ENCODE data around the gene DGKB.

DGKB gene

GRCh38 chr7:14639801-14640200 is 262.8 kb downstream of the DGKB start:
- H3K9me3 ChIP-seq (ENCODE audit: control insufficient read depth, low read length) = no peaks in the 10 kb centered on the region
- no peaks in the 10 kb centered on the region for H3K4me1 ChIP-seq (ENCODE audit: control insufficient read depth, insufficient read depth, low read length, poor library complexity, severe bottlenecking)
- H3K27ac ChIP-seq (ENCODE audit: insufficient read depth, low read length, poor library complexity, severe bottlenecking) = no peak overlapping the region
- no peaks in the 10 kb centered on the region for H3K27me3 ChIP-seq (replicated peaks; ENCODE audit: control insufficient read depth, insufficient read depth, low read length, poor library complexity, severe bottlenecking)
- no peak overlapping the region for H3K4me3 ChIP-seq (ENCODE audit: insufficient read depth, low read depth, low read length, poor library complexity, severe bottlenecking)
- no peaks in the 10 kb centered on the region for H3K36me3 ChIP-seq (ENCODE audit: control insufficient read depth, insufficient read depth, low read length)
- no peak for DNase-seq

GRCh38 chr7:14639329-14639728 is 263.2 kb downstream of the DGKB start:
- Histone ChIP-seq H3K9me3 (ENCODE audit: control insufficient read depth, low read length) (no peaks in the 10 kb centered on the region), H3K27me3 (replicated peaks; ENCODE audit: control insufficient read depth, insufficient read depth, low read length, poor library complexity, severe bottlenecking) (no peaks in the 10 kb centered on the region), H3K4me1 (ENCODE audit: control insufficient read depth, insufficient read depth, low read length, poor library complexity, severe bottlenecking) (no peaks in the 10 kb centered on the region), H3K36me3 (ENCODE audit: control insufficient read depth, insufficient read depth, low read length) (no peaks in the 10 kb centered on the region), H3K27ac (ENCODE audit: insufficient read depth, low read length, poor library complexity, severe bottlenecking) (no peak overlapping the region), H3K4me3 (ENCODE audit: insufficient read depth, low read depth, low read length, poor library complexity, severe bottlenecking) (no peak overlapping the region)
- DNase-seq = no peak

GRCh38 chr7:14637968-14638367 is 264.6 kb downstream of the DGKB start:
- Histone ChIP-seq H3K4me3 (ENCODE audit: insufficient read depth, low read depth, low read length, poor library complexity, severe bottlenecking) (no peak overlapping the region), H3K4me1 (ENCODE audit: control insufficient read depth, insufficient read depth, low read length, poor library complexity, severe bottlenecking) (no peaks in the 10 kb centered on the region), H3K36me3 (ENCODE audit: control insufficient read depth, insufficient read depth, low read length) (no peaks in the 10 kb centered on the region), H3K9me3 (ENCODE audit: control insufficient read depth, low read length) (no peaks in the 10 kb centered on the region), H3K27me3 (replicated peaks; ENCODE audit: control insufficient read depth, insufficient read depth, low read length, poor library complexity, severe bottlenecking) (no peaks in the 10 kb centered on the region), H3K27ac (ENCODE audit: insufficient read depth, low read length, poor library complexity, severe bottlenecking) (no peak overlapping the region)
- DNase-seq = no peak

GRCh38 chr7:14635955-14636354 is 266.6 kb downstream of the DGKB start:
- Histone ChIP-seq H3K27ac (ENCODE audit: insufficient read depth, low read length, poor library complexity, severe bottlenecking) (no peak overlapping the region), H3K4me3 (ENCODE audit: insufficient read depth, low read depth, low read length, poor library complexity, severe bottlenecking) (no peak overlapping the region)

GRCh38 chr7:14630048-14630447 is 272.5 kb downstream of the DGKB start:
- H3K4me3 ChIP-seq (ENCODE audit: insufficient read depth, low read depth, low read length, poor library complexity, severe bottlenecking) = no peak overlapping the region
- no peaks in the 10 kb centered on the region for H3K36me3 ChIP-seq (ENCODE audit: control insufficient read depth, insufficient read depth, low read length)
- H3K27me3 ChIP-seq (replicated peaks; ENCODE audit: control insufficient read depth, insufficient read depth, low read length, poor library complexity, severe bottlenecking) = no peaks in the 10 kb centered on the region
- no peaks in the 10 kb centered on the region for H3K9me3 ChIP-seq (ENCODE audit: control insufficient read depth, low read length)
- no peak overlapping the region for H3K27ac ChIP-seq (ENCODE audit: insufficient read depth, low read length, poor library complexity, severe bottlenecking)
- no peak for DNase-seq
- no peaks in the 10 kb centered on the region for H3K4me1 ChIP-seq (ENCODE audit: control insufficient read depth, insufficient read depth, low read length, poor library complexity, severe bottlenecking)

More at GRCh38 chr7:14635955-14636354, 266.6 kb downstream of the DGKB start:
- no peaks in the 10 kb centered on the region for H3K9me3 ChIP-seq (ENCODE audit: control insufficient read depth, low read length)
- H3K4me1 ChIP-seq (ENCODE audit: control insufficient read depth, insufficient read depth, low read length, poor library complexity, severe bottlenecking) = no peaks in the 10 kb centered on the region
- no peaks in the 10 kb centered on the region for H3K36me3 ChIP-seq (ENCODE audit: control insufficient read depth, insufficient read depth, low read length)
- DNase-seq = no peak
- H3K27me3 ChIP-seq (replicated peaks; ENCODE audit: control insufficient read depth, insufficient read depth, low read length, poor library complexity, severe bottlenecking) = no peaks in the 10 kb centered on the region

- no peaks in the 10 kb centered on the region for H3K9me3 ChIP-seq (ENCODE audit: control insufficient read depth, low read length)
- DNase-seq = no peak
- no peaks in the 10 kb centered on the region for H3K4me1 ChIP-seq (ENCODE audit: control insufficient read depth, insufficient read depth, low read length, poor library complexity, severe bottlenecking)
- no peak overlapping the region for H3K27ac ChIP-seq (ENCODE audit: insufficient read depth, low read length, poor library complexity, severe bottlenecking)
- no peaks in the 10 kb centered on the region for H3K27me3 ChIP-seq (replicated peaks; ENCODE audit: control insufficient read depth, insufficient read depth, low read length, poor library complexity, severe bottlenecking)
- H3K4me3 ChIP-seq (ENCODE audit: insufficient read depth, low read depth, low read length, poor library complexity, severe bottlenecking) = no peak overlapping the region
- no peaks in the 10 kb centered on the region for H3K36me3 ChIP-seq (ENCODE audit: control insufficient read depth, insufficient read depth, low read length)
These were observed 274.0 kb downstream of the DGKB start for GRCh38 chr7:14628516-14628915.

GRCh38 chr7:14626076-14626475 is 276.5 kb downstream of the DGKB start:
- DNase-seq = no peak
- Histone ChIP-seq H3K36me3 (ENCODE audit: control insufficient read depth, insufficient read depth, low read length) (no peaks in the 10 kb centered on the region), H3K9me3 (ENCODE audit: control insufficient read depth, low read length) (no peaks in the 10 kb centered on the region), H3K27ac (ENCODE audit: insufficient read depth, low read length, poor library complexity, severe bottlenecking) (no peak overlapping the region), H3K4me3 (ENCODE audit: insufficient read depth, low read depth, low read length, poor library complexity, severe bottlenecking) (no peak overlapping the region), H3K4me1 (ENCODE audit: control insufficient read depth, insufficient read depth, low read length, poor library complexity, severe bottlenecking) (no peaks in the 10 kb centered on the region), H3K27me3 (replicated peaks; ENCODE audit: control insufficient read depth, insufficient read depth, low read length, poor library complexity, severe bottlenecking) (no peaks in the 10 kb centered on the region)

- Histone ChIP-seq H3K4me1 (ENCODE audit: control insufficient read depth, insufficient read depth, low read length, poor library complexity, severe bottlenecking) (no peaks in the 10 kb centered on the region), H3K27me3 (replicated peaks; ENCODE audit: control insufficient read depth, insufficient read depth, low read length, poor library complexity, severe bottlenecking) (no peaks in the 10 kb centered on the region), H3K4me3 (ENCODE audit: insufficient read depth, low read depth, low read length, poor library complexity, severe bottlenecking) (no peak overlapping the region), H3K36me3 (ENCODE audit: control insufficient read depth, insufficient read depth, low read length) (no peaks in the 10 kb centered on the region), H3K27ac (ENCODE audit: insufficient read depth, low read length, poor library complexity, severe bottlenecking) (no peak overlapping the region), H3K9me3 (ENCODE audit: control insufficient read depth, low read length) (no peaks in the 10 kb centered on the region)
- DNase-seq = no peak
These were observed 280.0 kb downstream of the DGKB start for GRCh38 chr7:14622559-14622958.

- Histone ChIP-seq H3K27me3 (replicated peaks; ENCODE audit: control insufficient read depth, insufficient read depth, low read length, poor library complexity, severe bottlenecking) (no peaks in the 10 kb centered on the region), H3K27ac (ENCODE audit: insufficient read depth, low read length, poor library complexity, severe bottlenecking) (no peak overlapping the region), H3K4me3 (ENCODE audit: insufficient read depth, low read depth, low read length, poor library complexity, severe bottlenecking) (no peak overlapping the region), H3K9me3 (ENCODE audit: control insufficient read depth, low read length) (no peaks in the 10 kb centered on the region), H3K4me1 (ENCODE audit: control insufficient read depth, insufficient read depth, low read length, poor library complexity, severe bottlenecking) (no peaks in the 10 kb centered on the region), H3K36me3 (ENCODE audit: control insufficient read depth, insufficient read depth, low read length) (no peaks in the 10 kb centered on the region)
- DNase-seq = no peak
These were observed 296.4 kb downstream of the DGKB start for GRCh38 chr7:14606101-14606500.

GRCh38 chr7:14604606-14605005 is 297.9 kb downstream of the DGKB start:
- Histone ChIP-seq H3K27me3 (replicated peaks; ENCODE audit: control insufficient read depth, insufficient read depth, low read length, poor library complexity, severe bottlenecking) (no peaks in the 10 kb centered on the region), H3K36me3 (ENCODE audit: control insufficient read depth, insufficient read depth, low read length) (no peaks in the 10 kb centered on the region), H3K27ac (ENCODE audit: insufficient read depth, low read length, poor library complexity, severe bottlenecking) (no peak overlapping the region), H3K4me3 (ENCODE audit: insufficient read depth, low read depth, low read length, poor library complexity, severe bottlenecking) (no peak overlapping the region), H3K9me3 (ENCODE audit: control insufficient read depth, low read length) (no peaks in the 10 kb centered on the region), H3K4me1 (ENCODE audit: control insufficient read depth, insufficient read depth, low read length, poor library complexity, severe bottlenecking) (no peaks in the 10 kb centered on the region)
- no peak for DNase-seq

GRCh38 chr7:14602851-14603250 is 299.7 kb downstream of the DGKB start:
- no peaks in the 10 kb centered on the region for H3K27me3 ChIP-seq (replicated peaks; ENCODE audit: control insufficient read depth, insufficient read depth, low read length, poor library complexity, severe bottlenecking)
- H3K4me3 ChIP-seq (ENCODE audit: insufficient read depth, low read depth, low read length, poor library complexity, severe bottlenecking) = no peak overlapping the region
- DNase-seq = no peak
- no peaks in the 10 kb centered on the region for H3K4me1 ChIP-seq (ENCODE audit: control insufficient read depth, insufficient read depth, low read length, poor library complexity, severe bottlenecking)
- H3K36me3 ChIP-seq (ENCODE audit: control insufficient read depth, insufficient read depth, low read length) = no peaks in the 10 kb centered on the region
- H3K27ac ChIP-seq (ENCODE audit: insufficient read depth, low read length, poor library complexity, severe bottlenecking) = no peak overlapping the region
- no peaks in the 10 kb centered on the region for H3K9me3 ChIP-seq (ENCODE audit: control insufficient read depth, low read length)

Measured in effector memory CD4-positive, alpha-beta T cell (primary cell).